HAP-1 (cell line): ENCODE data around the gene RETREG3.
A peak's percentile ranks its signal among the peaks of the same experiment; 100 is the strongest.

ENCODE experiments used
- DNase-seq, 2 experiments: peaks; one replicate each; pipeline ENCODE4 v3.0.0-alpha.2; 2016 to 2020; ENCODE audit warnings: low spot score in 2 of 2
- H3K27me3 ChIP-seq: fragments of 250-450 bp; sonication (Bioruptor Pico); 2 replicates; pipeline ENCODE4 v1.5.1; 2020; ENCODE audit warnings: low read depth, mild to moderate bottlenecking, moderate library complexity
- H3K36me3 ChIP-seq: fragments of 250-450 bp; sonication (Bioruptor Pico); replicated peaks from 2 replicates; pipeline ENCODE4 v1.5.1; 2020; ENCODE audit warnings: mild to moderate bottlenecking
- H3K4me1 ChIP-seq: fragments of 250-450 bp; sonication (Bioruptor Pico); 2 replicates; pipeline ENCODE4 v1.5.1; 2020; ENCODE audit warnings: mild to moderate bottlenecking
- H3K4me3 ChIP-seq: fragments of 250-450 bp; sonication (Bioruptor Pico); 2 replicates; pipeline ENCODE4 v1.5.1; 2020; ENCODE audit warnings: mild to moderate bottlenecking, moderate library complexity
- H3K9me3 ChIP-seq: fragments of 250-450 bp; sonication (Bioruptor Pico); 2 replicates; pipeline ENCODE4 v1.5.1; 2020; ENCODE audit warnings: mild to moderate bottlenecking, moderate library complexity
- in situ Hi-C: fragments of 300-500 bp; cut with MboI; formaldehyde crosslinking; loops from 3 replicates; pipeline ENCODE4 v1.14.3; 2020; ENCODE audit warnings: low sequenced_read_pairs, inconsistent platforms, mixed read lengths

The RETREG3 gene

GRCh38 chr17:42573095-42573494, 36.1 kb downstream of the RETREG3 start:
- Histone ChIP-seq H3K9me3 (no peaks in the 10 kb centered on the region), H3K36me3 (peaks cover 81% of the 10 kb centered on the region), H3K4me1 (peaks cover 11% of the 10 kb centered on the region; the same call in 1 of the 2 replicates), H3K4me3 (no peak overlapping the region), H3K27me3 (no peaks in the 10 kb centered on the region)
- no peak for DNase-seq
- in situ Hi-C loops, result loop anchor here (10.0 kb wide), 1 partner anchor 262 kb away; the partner anchor contains the start of gene PSME3

GRCh38 chr17:42571435-42572225, 37.5 kb downstream of the RETREG3 start:
- H3K4me1 ChIP-seq, result peaks cover 13% of the 10 kb centered on the region
- no peak overlapping the region for H3K4me3 ChIP-seq
- no peaks in the 10 kb centered on the region for H3K9me3 ChIP-seq
- peaks cover 84% of the 10 kb centered on the region for H3K36me3 ChIP-seq
- no peak for DNase-seq
- in situ Hi-C loops, result loop anchor here (10.0 kb wide), 1 partner anchor 263 kb away; the partner anchor contains the start of gene PSME3
- no peaks in the 10 kb centered on the region for H3K27me3 ChIP-seq

- no peak for DNase-seq
- Histone ChIP-seq H3K27me3 (no peaks in the 10 kb centered on the region), H3K4me1 (peaks cover 12% of the 10 kb centered on the region), H3K4me3 (no peak overlapping the region), H3K9me3 (no peaks in the 10 kb centered on the region), H3K36me3 (peaks cover 85% of the 10 kb centered on the region)
- in situ Hi-C loops, result no loop called here
These were observed 40.6 kb downstream of the RETREG3 start for GRCh38 chr17:42568341-42569111.

- peaks cover 74% of the 10 kb centered on the region for H3K36me3 ChIP-seq
- in situ Hi-C loops, result no loop called here
- H3K4me1 ChIP-seq, result peaks cover 17% of the 10 kb centered on the region
- H3K9me3 ChIP-seq, result no peaks in the 10 kb centered on the region
- H3K4me3 ChIP-seq, result peak within 1 kb of the TSS; percentile 96
- DNase-seq, result peak; percentile 86 to 95
- no peaks in the 10 kb centered on the region for H3K27me3 ChIP-seq
These were observed 42.1 kb downstream of the RETREG3 start, which contains the start of gene MLX for GRCh38 chr17:42566883-42567573. Gene MLX, plus strand, starts transcription at chr17:42567100. Its CDS starts 25 bp downstream, at chr17:42567125.

- peaks cover 21% of the 10 kb centered on the region for H3K4me1 ChIP-seq
- H3K9me3 ChIP-seq, result no peaks in the 10 kb centered on the region
- peaks cover 67% of the 10 kb centered on the region for H3K36me3 ChIP-seq
- DNase-seq, result no peak
- H3K27me3 ChIP-seq, result no peaks in the 10 kb centered on the region
- H3K4me3 ChIP-seq, result peak overlapping the region; percentile 96
- in situ Hi-C loops, result no loop called here
These were observed 42.8 kb downstream of the RETREG3 start for GRCh38 chr17:42566215-42566882.

GRCh38 chr17:42565523-42566214, 43.5 kb downstream of the RETREG3 start:
- H3K4me1 ChIP-seq, result peaks cover 22% of the 10 kb centered on the region
- H3K9me3 ChIP-seq, result no peaks in the 10 kb centered on the region
- H3K36me3 ChIP-seq, result peaks cover 62% of the 10 kb centered on the region
- H3K27me3 ChIP-seq, result no peaks in the 10 kb centered on the region
- in situ Hi-C loops, result no loop called here
- no peak for DNase-seq
- no peak overlapping the region for H3K4me3 ChIP-seq

- Histone ChIP-seq H3K9me3 (no peaks in the 10 kb centered on the region), H3K4me1 (peaks cover 22% of the 10 kb centered on the region), H3K4me3 (no peak overlapping the region), H3K27me3 (no peaks in the 10 kb centered on the region), H3K36me3 (peaks cover 55% of the 10 kb centered on the region)
- in situ Hi-C loops, result no loop called here
- DNase-seq, result no peak
These were observed 44.2 kb downstream of the RETREG3 start for GRCh38 chr17:42564815-42565522.

- no peak overlapping the region; the same call in 1 of the 2 replicates for H3K4me3 ChIP-seq
- in situ Hi-C loops, result no loop called here
- DNase-seq, result no peak
- no peaks in the 10 kb centered on the region for H3K27me3 ChIP-seq
- H3K4me1 ChIP-seq, result peaks cover 22% of the 10 kb centered on the region
- no peaks in the 10 kb centered on the region for H3K9me3 ChIP-seq
- peaks cover 45% of the 10 kb centered on the region for H3K36me3 ChIP-seq
These were observed 45.2 kb downstream of the RETREG3 start for GRCh38 chr17:42563950-42564349.

- Histone ChIP-seq H3K4me3 (peak overlapping the region; percentile 94), H3K9me3 (no peaks in the 10 kb centered on the region), H3K36me3 (peaks cover 40% of the 10 kb centered on the region), H3K27me3 (no peaks in the 10 kb centered on the region), H3K4me1 (peaks cover 22% of the 10 kb centered on the region)
- in situ Hi-C loops, result no loop called here
- DNase-seq, result no peak
These were observed 45.6 kb downstream of the RETREG3 start for GRCh38 chr17:42563543-42563942.

- Histone ChIP-seq H3K4me1 (peaks cover 22% of the 10 kb centered on the region), H3K27me3 (no peaks in the 10 kb centered on the region), H3K9me3 (no peaks in the 10 kb centered on the region), H3K4me3 (peak overlapping the region; percentile 94), H3K36me3 (peaks cover 38% of the 10 kb centered on the region)
- in situ Hi-C loops, result no loop called here
- DNase-seq, result no peak
These were observed 46.0 kb downstream of the RETREG3 start for GRCh38 chr17:42563143-42563509.

- in situ Hi-C loops, result no loop called here
- peaks cover 18% of the 10 kb centered on the region for H3K4me1 ChIP-seq
- no peak for DNase-seq
These were observed 46.6 kb downstream of the RETREG3 start for GRCh38 chr17:42562388-42563142.

GRCh38 chr17:42561897-42562387, 47.2 kb downstream of the RETREG3 start, which contains the start of gene COASY:
Gene COASY, plus strand, starts transcription at chr17:42562148. Its CDS starts 475 bp downstream, at chr17:42562623.
- peaks cover 32% of the 10 kb centered on the region for H3K36me3 ChIP-seq
- H3K4me1 ChIP-seq, result peaks cover 18% of the 10 kb centered on the region
- no peaks in the 10 kb centered on the region for H3K9me3 ChIP-seq
- DNase-seq, result peak; percentile 90 to 99
- no peaks in the 10 kb centered on the region for H3K27me3 ChIP-seq
- in situ Hi-C loops, result no loop called here
- H3K4me3 ChIP-seq, result peak within 1 kb of the TSS; percentile 94

More at GRCh38 chr17:42562388-42563142, 46.6 kb downstream of the RETREG3 start:
- Histone ChIP-seq H3K4me3 (peak overlapping the region; percentile 94), H3K36me3 (peaks cover 36% of the 10 kb centered on the region), H3K27me3 (no peaks in the 10 kb centered on the region), H3K9me3 (no peaks in the 10 kb centered on the region)
